Kasumi-1 (cell line): ENCODE data around the gene UGT1A7.

Experiments used
- DNase-seq, 2 experiments: peaks; one replicate each; lab custom pipeline; 2025; lab: John Stamatoyannopoulos, UW

The UGT1A7 gene

GRCh38 chr2:233818639-233819621, 137.2 kb downstream of the UGT1A7 start:
- DNase-seq = no peak

- no peak for DNase-seq
Observed at GRCh38 chr2:233819884-233820773, 138.4 kb downstream of the UGT1A7 start.

- DNase-seq = no peak
Observed at GRCh38 chr2:233820774-233821105, 139.0 kb downstream of the UGT1A7 start.

- DNase-seq = no peak
Observed at GRCh38 chr2:233821196-233821595, 139.5 kb downstream of the UGT1A7 start.

GRCh38 chr2:233821709-233822100, 140.0 kb downstream of the UGT1A7 start:
- no peak for DNase-seq

GRCh38 chr2:233822101-233822771, 140.5 kb downstream of the UGT1A7 start:
- no peak for DNase-seq
